BE2C (cell line): ENCODE results near the gene ANKRD6.

Source experiments
- DNase-seq: peaks from one replicate; pipeline ENCODE4 v3.0.0-alpha.2; 2020
- H3K27me3 ChIP-seq: fragments of 250-450 bp; sonication (Bioruptor Pico); 2 replicates; pipeline ENCODE4 v1.5.1; 2020; ENCODE audit warnings: mild to moderate bottlenecking
- H3K36me3 ChIP-seq: fragments of 250-450 bp; sonication (Bioruptor Pico); 2 replicates; pipeline ENCODE4 v1.5.1; 2020; ENCODE audit warnings: mild to moderate bottlenecking
- H3K4me1 ChIP-seq: fragments of 250-450 bp; sonication (Bioruptor Pico); 2 replicates; pipeline ENCODE4 v1.5.1; 2020
- H3K4me3 ChIP-seq: 2 replicates; pipeline ENCODE4 v1.5.1; 2011; ENCODE audit warnings: low read depth, low read length
- H3K9me3 ChIP-seq: fragments of 250-450 bp; sonication (Bioruptor Pico); 2 replicates; pipeline ENCODE4 v1.5.1; 2020
- TF ChIP-seq, protein P1 (sequence below): IDR thresholded peaks from 2 replicates; pipeline ENCODE4 v1.5.1; 2012; ENCODE audit warnings: mild to moderate bottlenecking, low read depth, low read length

The ANKRD6 gene

DNA sequence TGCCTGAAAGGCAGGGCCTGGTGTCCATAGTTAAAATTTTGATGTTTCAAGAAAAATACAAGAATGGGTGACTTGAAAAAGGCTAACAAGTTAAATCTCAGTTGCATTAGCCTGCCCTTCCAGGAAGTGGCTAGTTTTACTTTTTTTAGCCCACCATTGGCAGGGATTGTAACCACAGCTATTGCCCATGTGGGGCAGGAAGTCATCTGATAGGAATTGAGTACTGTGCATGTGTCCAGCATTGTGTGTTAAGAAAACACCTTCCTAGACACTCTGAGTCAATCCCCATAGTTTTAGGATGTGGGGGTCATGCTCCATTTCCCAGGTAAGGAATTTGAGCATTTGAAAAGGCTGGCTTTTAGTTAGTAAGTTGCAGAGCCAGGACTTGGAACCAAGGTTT lies 178.7 kb downstream of the ANKRD6 start:
- Histone ChIP-seq H3K27me3 (no peaks in the 10 kb centered on the region), H3K4me3 (no peak overlapping the region)
- no peak for DNase-seq

DNA sequence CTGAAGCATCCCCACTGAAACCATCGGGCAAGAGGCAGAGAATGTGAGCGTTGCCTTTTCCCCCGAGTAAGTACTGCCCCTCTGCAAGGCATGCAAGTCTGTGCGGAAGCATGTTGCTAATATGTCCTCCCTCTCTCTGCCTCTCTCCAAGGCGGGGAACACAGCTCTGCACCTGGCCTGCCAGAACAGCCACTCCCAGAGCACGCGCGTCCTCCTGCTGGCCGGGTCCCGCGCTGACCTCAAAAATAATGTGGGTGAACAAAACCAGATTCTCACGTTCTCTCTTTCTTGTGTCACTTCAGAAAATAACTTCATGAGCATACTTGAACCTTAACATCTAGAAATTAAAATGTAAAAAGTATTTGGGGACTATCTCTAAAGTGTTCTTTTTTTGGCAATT lies 179.2 kb downstream of the ANKRD6 start:
- H3K4me1 ChIP-seq = no peaks in the 10 kb centered on the region
- no peak overlapping the region for H3K4me3 ChIP-seq
- no peak for DNase-seq
- H3K27me3 ChIP-seq = no peaks in the 10 kb centered on the region
- H3K36me3 ChIP-seq = no peaks in the 10 kb centered on the region
- TF ChIP-seq, protein P1, sequence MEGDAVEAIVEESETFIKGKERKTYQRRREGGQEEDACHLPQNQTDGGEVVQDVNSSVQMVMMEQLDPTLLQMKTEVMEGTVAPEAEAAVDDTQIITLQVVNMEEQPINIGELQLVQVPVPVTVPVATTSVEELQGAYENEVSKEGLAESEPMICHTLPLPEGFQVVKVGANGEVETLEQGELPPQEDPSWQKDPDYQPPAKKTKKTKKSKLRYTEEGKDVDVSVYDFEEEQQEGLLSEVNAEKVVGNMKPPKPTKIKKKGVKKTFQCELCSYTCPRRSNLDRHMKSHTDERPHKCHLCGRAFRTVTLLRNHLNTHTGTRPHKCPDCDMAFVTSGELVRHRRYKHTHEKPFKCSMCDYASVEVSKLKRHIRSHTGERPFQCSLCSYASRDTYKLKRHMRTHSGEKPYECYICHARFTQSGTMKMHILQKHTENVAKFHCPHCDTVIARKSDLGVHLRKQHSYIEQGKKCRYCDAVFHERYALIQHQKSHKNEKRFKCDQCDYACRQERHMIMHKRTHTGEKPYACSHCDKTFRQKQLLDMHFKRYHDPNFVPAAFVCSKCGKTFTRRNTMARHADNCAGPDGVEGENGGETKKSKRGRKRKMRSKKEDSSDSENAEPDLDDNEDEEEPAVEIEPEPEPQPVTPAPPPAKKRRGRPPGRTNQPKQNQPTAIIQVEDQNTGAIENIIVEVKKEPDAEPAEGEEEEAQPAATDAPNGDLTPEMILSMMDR = no peak
- no peaks in the 10 kb centered on the region for H3K9me3 ChIP-seq

More for the DNA sequence above, 178.7 kb downstream of the ANKRD6 start:
- H3K4me1 ChIP-seq = no peaks in the 10 kb centered on the region
- no peaks in the 10 kb centered on the region for H3K36me3 ChIP-seq
- H3K9me3 ChIP-seq = no peaks in the 10 kb centered on the region
- TF ChIP-seq, protein P1 = no peak

DNA sequence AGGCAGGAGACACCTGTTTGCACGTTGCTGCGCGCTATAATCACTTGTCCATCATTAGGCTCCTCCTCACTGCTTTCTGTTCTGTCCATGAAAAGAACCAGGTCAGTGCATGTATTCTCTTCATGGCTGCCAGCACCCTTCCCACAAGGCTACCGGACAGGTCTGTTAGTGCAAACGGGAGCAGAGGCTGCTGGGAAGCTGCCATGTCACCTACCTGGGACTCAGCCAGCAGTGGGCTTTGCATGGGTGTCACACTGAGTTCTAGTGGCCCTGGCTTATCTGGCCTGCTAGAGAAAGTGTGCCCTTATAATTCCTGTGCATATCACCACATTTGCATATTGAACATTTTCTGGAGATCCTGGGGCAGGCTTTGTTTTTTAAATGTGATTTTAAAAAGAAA lies 180.8 kb downstream of the ANKRD6 start:
- Histone ChIP-seq H3K4me3 (no peak overlapping the region), H3K27me3 (no peaks in the 10 kb centered on the region), H3K9me3 (no peaks in the 10 kb centered on the region), H3K4me1 (no peaks in the 10 kb centered on the region), H3K36me3 (no peaks in the 10 kb centered on the region)
- DNase-seq = no peak
- TF ChIP-seq, protein P1 = no peak

DNA sequence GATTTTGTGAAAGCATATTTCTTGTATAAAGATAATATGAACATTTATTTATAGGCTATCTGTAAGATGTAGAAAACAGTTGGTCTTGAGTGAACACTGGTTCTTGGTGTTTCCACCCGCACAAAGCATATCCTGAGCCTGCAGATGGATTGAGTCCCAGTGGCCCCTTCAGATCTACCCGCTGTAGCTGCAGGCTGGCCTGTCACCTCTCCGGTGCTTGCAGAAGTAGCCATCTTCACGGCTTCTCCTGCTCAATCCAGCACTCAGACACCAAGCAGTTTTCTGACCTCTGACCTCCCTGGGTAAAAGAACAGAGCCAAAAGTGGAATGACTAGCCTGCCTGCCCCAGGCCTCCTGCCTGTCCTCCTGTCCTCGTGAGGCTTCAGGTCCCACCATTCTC lies 182.9 kb downstream of the ANKRD6 start:
- Histone ChIP-seq H3K9me3 (no peaks in the 10 kb centered on the region), H3K4me1 (no peaks in the 10 kb centered on the region), H3K36me3 (no peaks in the 10 kb centered on the region), H3K27me3 (no peaks in the 10 kb centered on the region), H3K4me3 (no peak overlapping the region)
- no peak for DNase-seq
- TF ChIP-seq, protein P1 = no peak

DNA sequence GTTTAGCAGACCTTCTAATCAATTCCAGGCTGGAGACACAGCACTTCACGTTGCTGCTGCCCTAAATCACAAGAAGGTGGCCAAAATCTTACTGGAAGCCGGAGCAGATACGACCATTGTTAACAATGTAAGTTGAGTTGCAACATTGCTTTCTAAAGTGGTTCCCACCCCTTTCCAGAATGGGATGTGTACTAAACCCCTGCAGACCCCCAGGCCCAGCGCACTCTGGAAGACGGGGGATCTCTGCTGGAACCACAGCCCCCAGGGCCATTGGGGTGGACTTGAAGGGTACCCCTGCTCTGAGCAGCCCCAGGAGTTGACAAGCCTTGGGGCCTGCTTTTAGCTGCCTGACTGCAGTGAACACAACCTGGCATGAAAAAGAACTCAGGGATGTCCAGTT lies 183.6 kb downstream of the ANKRD6 start:
- no peaks in the 10 kb centered on the region for H3K4me1 ChIP-seq
- TF ChIP-seq, protein P1 = no peak
- H3K36me3 ChIP-seq = no peaks in the 10 kb centered on the region
- H3K9me3 ChIP-seq = no peaks in the 10 kb centered on the region
- no peak for DNase-seq
- no peaks in the 10 kb centered on the region for H3K27me3 ChIP-seq
- no peak overlapping the region for H3K4me3 ChIP-seq

DNA sequence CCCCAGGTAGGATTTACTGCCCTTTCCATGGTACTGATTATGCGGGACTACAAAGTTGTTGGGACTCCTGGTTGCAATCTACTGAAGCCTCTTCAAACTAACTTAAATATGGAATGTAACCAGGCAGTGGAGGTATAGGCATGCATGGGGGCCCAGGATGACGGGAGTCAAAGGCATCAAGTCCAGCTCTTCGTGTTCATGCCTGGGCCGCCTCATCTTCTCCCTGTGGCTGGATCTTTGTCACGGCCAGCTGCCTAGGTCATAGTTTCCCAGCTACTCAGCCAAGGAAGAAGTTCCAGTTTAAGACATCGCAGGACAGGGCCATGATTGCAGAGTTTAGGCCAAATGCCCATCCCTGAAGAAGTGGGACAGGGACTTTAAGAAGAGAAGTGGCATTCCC lies 185.1 kb downstream of the ANKRD6 start:
- TF ChIP-seq, protein P1 = no peak
- Histone ChIP-seq H3K4me1 (no peaks in the 10 kb centered on the region), H3K36me3 (no peaks in the 10 kb centered on the region), H3K9me3 (no peaks in the 10 kb centered on the region), H3K4me3 (no peak overlapping the region), H3K27me3 (no peaks in the 10 kb centered on the region)
- no peak for DNase-seq
